Stimulated activated CD4-positive, alpha-beta T cell treated with anti-CD3 and anti-CD28 coated beads, Interleukin-1b, Interleukin-23, amount 100 ng/mL, for 4 hours (primary cell): ENCODE results near the gene CFAP73.
"Not testable (repeated sequence)": the region's sequence is repeated elsewhere in the genome, so short reads cannot be mapped to it uniquely, and the experiment has no call there.

ENCODE experiments used
- DNase-seq, 2 donors: peaks; one replicate each; pipeline ENCODE4 v3.0.0-alpha.2; 2020; ENCODE audit warnings: low read depth in 2 of 2

The CFAP73 gene

DNA sequence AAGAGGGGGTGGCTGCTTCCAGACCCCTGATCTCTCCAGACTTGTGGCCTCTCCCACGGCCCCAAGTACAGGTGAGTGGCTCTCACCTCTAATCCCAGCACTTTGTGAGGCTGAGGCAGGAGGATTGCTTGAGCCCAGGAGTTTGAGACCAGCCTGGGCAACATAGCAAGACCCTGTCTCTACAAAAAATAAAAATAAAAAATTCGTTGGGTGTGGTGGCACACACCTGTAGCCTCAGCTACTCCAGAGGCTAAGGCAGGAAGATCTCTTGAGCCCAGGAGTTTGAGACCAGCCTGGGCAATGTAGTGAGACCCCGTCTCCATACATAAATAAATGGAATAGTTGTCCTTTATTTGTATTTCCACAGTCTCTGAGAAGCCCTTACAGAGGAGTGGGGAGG, 7.8 kb upstream of the CFAP73 start:
- not testable (repeated sequence) for DNase-seq

GRCh38 chr12:113142173-113142885, 7.2 kb upstream of the CFAP73 start:
- no peak for DNase-seq

DNA sequence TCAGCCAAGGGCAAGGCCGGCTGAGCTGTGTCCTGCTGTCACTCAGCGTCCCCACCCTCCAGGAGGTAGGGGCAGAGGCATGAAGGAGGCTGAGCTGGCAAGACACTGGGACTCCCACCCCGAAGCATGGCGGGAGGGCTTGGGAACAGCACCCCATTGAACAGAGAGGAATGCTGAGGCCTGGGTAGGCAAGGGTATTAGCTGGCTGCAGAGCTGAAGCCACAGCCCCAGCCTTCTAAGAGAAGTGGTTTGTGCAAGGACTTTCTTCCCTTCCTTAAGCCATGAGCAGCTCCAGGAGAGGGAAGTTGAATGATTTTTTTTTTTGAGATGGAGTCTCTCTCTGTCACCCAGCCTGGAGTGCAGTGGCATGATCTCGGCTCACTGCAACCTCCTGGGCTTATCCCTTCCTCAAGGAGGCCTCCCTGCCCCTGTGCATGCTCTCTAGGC, 6.6 kb upstream of the CFAP73 start:
- no peak for DNase-seq

DNA sequence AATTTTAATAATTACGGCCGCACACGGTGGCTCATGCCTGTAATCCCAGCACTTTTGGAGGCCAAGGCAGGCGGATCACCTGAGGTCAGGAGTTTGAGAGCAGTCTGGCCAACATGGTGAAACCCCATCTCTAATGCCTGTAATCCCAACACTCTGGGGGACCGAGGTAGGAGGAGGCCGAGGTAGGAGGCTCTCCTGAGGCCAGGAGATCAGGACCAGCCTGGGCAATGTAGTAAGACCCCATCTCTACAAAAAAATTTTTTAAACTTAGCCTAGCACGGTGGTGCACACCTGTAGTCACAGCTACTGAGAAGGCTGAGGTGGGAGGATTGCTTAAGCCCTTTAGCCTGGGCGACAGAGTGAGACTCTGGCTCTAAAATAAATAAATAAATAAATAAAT, 5.6 kb upstream of the CFAP73 start:
- no peak for DNase-seq

- DNase-seq: no peak
These were observed 4.7 kb upstream of the CFAP73 start for GRCh38 chr12:113144806-113145205.

DNA sequence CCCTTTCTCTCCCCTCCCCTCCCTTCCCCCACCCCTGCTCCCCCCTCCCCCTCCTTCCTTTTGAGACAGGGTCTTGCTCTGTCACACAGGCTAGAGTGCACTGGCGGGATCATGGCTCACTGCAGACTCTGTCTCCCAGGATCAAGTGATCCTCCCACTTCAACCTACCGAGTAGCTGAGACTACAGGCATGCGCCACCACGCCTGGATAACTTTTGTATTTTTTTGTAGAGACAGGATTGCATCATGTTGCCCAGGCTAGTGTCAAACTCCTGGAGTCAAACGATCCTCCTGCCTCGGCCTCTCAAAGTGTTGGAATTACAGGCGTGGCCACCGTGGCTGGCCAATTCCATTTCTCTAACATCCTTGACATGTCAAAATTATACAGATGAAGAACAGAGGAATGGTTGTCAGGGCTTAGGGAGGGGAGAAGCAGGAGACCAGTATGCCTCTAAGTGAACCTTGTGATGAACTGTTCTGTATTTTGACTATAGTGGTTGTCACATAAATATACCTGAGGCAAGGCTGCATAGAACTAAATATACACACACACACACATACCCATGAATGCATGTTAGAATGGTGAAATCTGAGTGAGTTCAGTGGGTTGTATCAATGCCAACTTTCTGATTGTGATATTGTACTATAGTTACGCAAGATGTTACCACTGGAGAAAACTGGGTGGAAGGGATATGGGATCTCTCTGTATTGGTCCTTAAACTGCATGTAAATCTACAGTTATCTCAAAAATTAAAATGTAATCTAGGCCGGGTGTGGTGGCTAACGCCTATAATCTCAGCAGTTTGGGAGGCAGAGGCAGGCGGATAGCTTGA, 3.6 kb upstream of the CFAP73 start:
- no peak for DNase-seq

- DNase-seq: no peak
These were observed 2.5 kb upstream of the CFAP73 start for GRCh38 chr12:113146999-113147398.

DNA sequence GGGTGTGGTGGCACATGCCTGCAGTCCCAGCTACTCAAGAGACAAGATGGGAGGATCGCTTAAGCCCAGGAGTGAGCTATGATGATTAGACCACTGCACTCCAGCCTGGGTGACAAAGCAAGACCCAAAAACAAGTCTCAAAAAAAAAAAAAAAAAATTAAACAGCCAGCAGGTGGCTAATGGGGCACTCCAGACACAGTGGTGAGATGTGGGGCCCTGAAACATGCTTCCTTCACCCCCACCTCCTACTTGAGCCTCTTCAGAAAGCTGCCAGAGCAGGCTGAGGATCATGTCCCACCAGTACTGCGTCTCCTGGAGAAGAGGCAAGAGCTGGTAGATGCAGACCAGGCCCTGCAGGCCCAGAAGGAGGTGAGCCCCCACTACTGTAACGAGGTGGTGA, 2.1 kb downstream of the CFAP73 start:
- DNase-seq: no peak

DNA sequence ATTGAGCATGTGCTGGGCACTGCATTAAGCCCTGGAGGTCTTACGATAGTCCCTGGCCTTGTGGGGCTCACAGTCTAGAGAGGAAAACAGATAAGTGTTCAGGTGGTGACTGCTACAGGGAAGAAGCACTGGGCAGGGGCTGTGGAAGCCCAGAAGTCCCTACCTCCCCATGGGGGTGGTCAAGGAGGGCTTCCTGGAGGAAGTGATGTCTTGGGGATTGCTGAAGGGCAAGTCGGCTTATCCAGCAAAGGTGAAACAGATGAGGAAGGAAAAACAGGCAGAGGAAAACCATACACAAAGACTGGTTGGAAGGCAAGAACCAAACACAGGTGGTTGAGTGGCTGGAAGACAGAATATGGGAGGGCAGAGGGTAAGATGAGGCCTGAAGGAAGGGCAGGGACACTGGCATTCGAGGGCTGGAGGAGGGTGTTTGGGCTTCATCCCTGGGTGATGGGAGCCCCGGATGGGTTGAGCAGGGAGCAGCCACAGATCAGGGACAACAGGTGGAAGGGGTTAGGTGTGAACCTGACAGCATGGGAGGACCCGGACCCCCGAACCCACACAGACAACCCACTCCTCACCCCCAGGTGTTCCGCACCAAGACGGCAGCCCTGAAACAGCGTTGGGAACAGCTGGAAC, 2.8 kb downstream of the CFAP73 start:
- DNase-seq: no peak

- DNase-seq: peak; percentile 46 to 52
These were observed 3.6 kb downstream of the CFAP73 start for GRCh38 chr12:113152835-113153814.

- DNase-seq: no peak
These were observed 4.9 kb downstream of the CFAP73 start for GRCh38 chr12:113154351-113154973.

DNA sequence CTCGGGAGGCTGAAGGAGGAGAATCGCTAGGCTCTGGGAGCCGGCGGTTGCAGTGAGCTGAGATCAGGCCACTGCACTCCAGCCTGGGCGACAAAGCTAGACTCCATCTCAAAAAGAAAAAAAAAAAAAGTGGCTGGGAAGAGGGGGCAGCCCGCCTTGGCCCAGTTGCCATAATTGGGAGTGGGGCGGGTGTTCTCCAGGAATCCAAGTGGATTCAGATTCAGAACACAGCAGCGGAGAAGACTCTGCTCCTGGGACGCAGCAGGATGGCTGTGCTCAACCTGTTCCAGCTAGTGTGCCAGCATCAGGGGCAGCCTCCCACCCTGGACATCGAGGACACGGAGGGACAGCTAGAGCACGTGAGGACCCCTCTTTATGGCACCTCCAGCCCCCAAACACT, 5.5 kb downstream of the CFAP73 start:
- no peak for DNase-seq

DNA sequence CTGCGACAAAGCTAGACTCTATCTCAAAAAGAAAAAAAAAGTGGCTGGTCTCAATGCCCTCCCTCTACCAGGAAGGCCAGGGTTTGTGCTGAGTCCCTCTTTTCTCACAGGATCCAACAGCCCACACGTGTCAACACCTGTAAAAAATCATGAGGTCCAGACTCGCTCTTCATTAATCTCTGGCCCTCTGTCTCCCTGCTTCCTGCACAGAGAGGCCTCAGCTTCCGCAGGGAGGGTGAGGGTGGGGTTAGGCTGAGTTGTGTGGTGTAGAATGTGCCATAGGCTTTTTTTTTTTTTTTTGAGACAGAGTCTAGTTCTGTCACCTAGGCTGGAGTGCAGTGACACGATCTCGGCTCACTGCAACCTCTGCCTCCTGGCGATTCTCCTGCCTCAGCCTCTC, 6.1 kb downstream of the CFAP73 start:
- no peak for DNase-seq

GRCh38 chr12:113157218-113157859, 7.8 kb downstream of the CFAP73 start:
- DNase-seq: no peak

DNA sequence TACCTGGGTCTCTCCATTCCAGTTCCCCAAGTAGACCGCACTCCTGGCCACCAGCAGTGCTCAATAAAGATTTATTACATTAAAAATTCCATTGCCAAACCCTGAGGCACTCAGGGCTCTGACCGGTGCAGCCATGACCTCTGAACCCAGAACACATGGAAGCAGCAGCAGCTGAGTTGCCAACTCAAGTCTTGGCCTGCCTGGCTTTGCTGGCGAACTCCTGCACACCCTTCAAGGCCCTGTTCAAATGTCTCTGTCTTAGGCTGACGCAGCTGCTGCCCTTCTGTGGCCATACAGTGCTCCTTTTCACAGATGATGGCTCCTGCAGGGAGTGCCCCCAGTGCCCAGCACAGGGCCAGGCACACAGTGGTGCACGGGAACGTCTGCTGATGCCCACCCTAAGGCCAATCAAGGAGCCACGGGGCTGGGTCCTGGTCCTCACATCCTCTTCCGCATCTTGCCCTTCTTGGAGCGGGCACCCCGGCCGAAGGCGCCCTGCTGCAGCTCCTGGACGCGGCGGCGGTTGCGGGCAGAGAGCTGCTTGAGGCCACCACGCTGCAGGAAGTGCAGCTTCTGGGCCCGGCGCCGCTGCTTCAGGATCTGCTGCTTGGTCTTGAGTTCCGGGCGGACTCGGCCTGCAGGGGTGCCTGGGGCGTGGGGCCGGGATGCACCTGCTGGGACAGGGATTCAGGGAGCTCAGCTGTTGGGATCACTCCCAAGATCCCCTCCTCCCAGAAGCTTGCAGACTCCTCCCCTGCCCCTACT, 9.1 kb downstream of the CFAP73 start:
- DNase-seq: no peak

- no peak for DNase-seq
These were observed 10.4 kb downstream of the CFAP73 start for GRCh38 chr12:113159937-113160336.

- no peak for DNase-seq
These were observed 12.0 kb downstream of the CFAP73 start for GRCh38 chr12:113161415-113162016.

DNA sequence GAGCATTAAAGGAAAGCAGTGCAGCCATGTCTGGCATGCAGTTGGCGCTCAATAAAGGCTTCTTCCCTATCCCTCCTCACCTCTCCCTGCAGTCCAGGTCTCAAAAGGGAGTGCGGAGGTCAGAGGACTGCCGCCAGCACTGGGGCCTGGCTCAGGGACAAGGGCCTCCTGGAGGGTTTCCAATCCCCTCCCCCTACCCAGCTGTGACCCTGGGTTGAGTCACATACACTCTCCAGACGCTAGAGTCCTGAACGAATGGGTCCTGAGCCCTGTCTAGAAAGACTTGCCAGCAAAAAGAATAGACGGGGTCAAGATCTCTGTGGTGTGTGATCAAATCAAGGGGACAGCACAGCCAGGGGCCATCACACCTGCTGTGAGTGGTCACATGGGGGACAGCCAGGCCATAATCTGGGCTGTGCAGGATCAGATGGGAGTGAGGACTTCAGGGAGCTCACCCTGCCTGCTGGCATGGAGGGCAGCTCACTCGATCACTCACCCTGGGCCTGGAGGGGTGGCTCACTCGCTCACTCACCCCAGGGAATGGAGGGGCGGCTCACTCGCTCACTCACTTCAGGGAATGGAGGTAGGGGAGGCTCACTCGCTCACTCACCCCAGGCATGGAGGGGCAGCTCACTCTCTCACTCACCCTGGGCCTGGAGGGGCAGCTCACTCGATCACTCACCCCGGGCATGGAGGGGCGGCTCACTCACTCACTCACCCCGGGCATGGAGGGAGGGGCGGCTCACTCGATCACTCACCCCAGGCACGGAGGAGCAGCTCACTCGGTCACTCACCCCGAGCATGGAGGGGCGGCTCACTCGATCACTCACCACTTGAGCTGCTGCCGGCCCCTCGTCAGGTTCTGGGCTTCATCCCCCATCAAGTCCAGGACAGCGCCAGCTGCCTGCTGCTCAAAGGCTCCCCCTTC, 12.8 kb downstream of the CFAP73 start:
- DNase-seq: no peak
